Neuronal stem cell (in vitro differentiated cells): Measurements from ENCODE around the gene TMEM185A.

Source experiments
- DNase-seq: peaks from one replicate; pipeline ENCODE4 v3.0.0-alpha.2; 2013; ENCODE audit warnings: low spot score
- H2AFZ ChIP-seq: one replicate; pipeline ENCODE4 v1.6.1; 2013; ENCODE audit warnings: mild to moderate bottlenecking, low read length, inconsistent platforms
- H2AK5ac ChIP-seq: 2 replicates; pipeline ENCODE4 v1.6.1; 2013; ENCODE audit warnings: low read depth, mild to moderate bottlenecking, inconsistent platforms, low read length, moderate library complexity, mixed read lengths
- H2BK120ac ChIP-seq: 2 replicates; pipeline ENCODE4 v1.6.1; 2013; ENCODE audit warnings: low read depth, mild to moderate bottlenecking, inconsistent platforms, low read length, moderate library complexity, mixed read lengths
- H2BK12ac ChIP-seq: one replicate; pipeline ENCODE4 v1.6.1; 2013; ENCODE audit warnings: low read length, inconsistent platforms
- H2BK15ac ChIP-seq: 2 replicates; pipeline ENCODE4 v1.6.1; 2013; ENCODE audit warnings: mild to moderate bottlenecking, low read length, inconsistent platforms, mixed read lengths
- H2BK5ac ChIP-seq: one replicate; pipeline ENCODE4 v1.6.1; 2013; ENCODE audit warnings: inconsistent platforms, mild to moderate bottlenecking, low read length, moderate library complexity
- H3K14ac ChIP-seq: one replicate; pipeline ENCODE4 v1.6.1; 2013; ENCODE audit warnings: low read length, inconsistent platforms
- H3K18ac ChIP-seq: 2 replicates; pipeline ENCODE4 v1.6.1; 2013; ENCODE audit warnings: low read length, inconsistent platforms
- H3K23ac ChIP-seq: 2 replicates; pipeline ENCODE4 v1.6.1; 2013; ENCODE audit warnings: low read depth, mild to moderate bottlenecking, mixed read lengths, low read length, inconsistent platforms; ENCODE audit not compliant: poor library complexity
- H3K27ac ChIP-seq: replicated peaks from 3 replicates; pipeline ENCODE4 v1.5.1; 2013; ENCODE audit warnings: low read length, inconsistent platforms
- H3K27me3 ChIP-seq, 3 experiments: 2 replicates each; pipeline ENCODE4 v1.6.1; 2013; ENCODE audit warnings: low read length in 3 of 3, mild to moderate bottlenecking in 2 of 3, inconsistent platforms in 1 of 3, low read depth in 1 of 3, mixed read lengths in 1 of 3, moderate library complexity in 1 of 3; ENCODE audit not compliant: control insufficient read depth in 3 of 3, insufficient read depth in 3 of 3
- H3K36me3 ChIP-seq, 2 donors: replicated peaks in 1 of 2; 2 replicates each; pipeline ENCODE4 v1.6.1; 2013; ENCODE audit warnings: low read length in 2 of 2; ENCODE audit not compliant: control insufficient read depth in 2 of 2, insufficient read depth in 2 of 2
- H3K4ac ChIP-seq: 2 replicates; pipeline ENCODE4 v1.6.1; 2013; ENCODE audit warnings: inconsistent platforms, mild to moderate bottlenecking, low read length, moderate library complexity
- H3K4me1 ChIP-seq, 2 donors: 1 replicate in 1 of 2; 2 replicates in 1 of 2; pipeline ENCODE4 v1.6.1; 2013; ENCODE audit warnings: low read length in 2 of 2, low read depth in 1 of 2; ENCODE audit not compliant: control insufficient read depth in 2 of 2, insufficient read depth in 1 of 2
- H3K4me2 ChIP-seq: one replicate; pipeline ENCODE4 v1.6.1; 2013; ENCODE audit warnings: mild to moderate bottlenecking, low read length, inconsistent platforms; ENCODE audit not compliant: insufficient read depth, poor library complexity, severe bottlenecking
- H3K4me3 ChIP-seq, 2 donors: 2 replicates each; pipeline ENCODE4 v1.5.1; 2013; ENCODE audit warnings: low read length in 2 of 2, mild to moderate bottlenecking in 2 of 2, inconsistent platforms in 1 of 2, moderate library complexity in 1 of 2
- H3K79me1 ChIP-seq: one replicate; pipeline ENCODE4 v1.6.1; 2013; ENCODE audit warnings: low read depth, mild to moderate bottlenecking, inconsistent platforms, low read length, moderate library complexity
- H3K9ac ChIP-seq: one replicate; pipeline ENCODE4 v1.6.1; 2013; ENCODE audit warnings: mild to moderate bottlenecking, low read depth, low read length, inconsistent platforms; ENCODE audit not compliant: poor library complexity
- H3K9me3 ChIP-seq, 2 donors: replicated peaks in 1 of 2; 2 replicates each; pipeline versions ENCODE3 to v1.6.1; 2013; ENCODE audit warnings: low read length in 2 of 2, mild to moderate bottlenecking in 2 of 2, inconsistent platforms in 1 of 2, low read depth in 1 of 2, mixed read lengths in 1 of 2, moderate library complexity in 1 of 2; ENCODE audit not compliant: control insufficient read depth in 2 of 2, insufficient read depth in 1 of 2
- H4K8ac ChIP-seq: one replicate; pipeline ENCODE4 v1.6.1; 2013; ENCODE audit warnings: low read depth, mild to moderate bottlenecking, inconsistent platforms, low read length, moderate library complexity
- H4K91ac ChIP-seq: one replicate; pipeline ENCODE4 v1.6.1; 2013; ENCODE audit warnings: low read length, low read depth, mild to moderate bottlenecking, inconsistent platforms; ENCODE audit not compliant: poor library complexity
- WGBS, 2 donors: extraction: QIAGEN DNeasy Blood & Tissue Kit; methylation state at CpG; one replicate each; pipeline ENCODE4 v1.1.7; 2013; ENCODE audit warnings: missing lambda C conversion rate in 2 of 2, mixed read lengths in 1 of 2; ENCODE audit not compliant: insufficient read length in 2 of 2, insufficient replicate concordance in 1 of 2; ENCODE audit errors: extremely low coverage in 2 of 2; 5-methylcytosine and 5-hydroxymethylcytosine counted together

The TMEM185A gene

DNA sequence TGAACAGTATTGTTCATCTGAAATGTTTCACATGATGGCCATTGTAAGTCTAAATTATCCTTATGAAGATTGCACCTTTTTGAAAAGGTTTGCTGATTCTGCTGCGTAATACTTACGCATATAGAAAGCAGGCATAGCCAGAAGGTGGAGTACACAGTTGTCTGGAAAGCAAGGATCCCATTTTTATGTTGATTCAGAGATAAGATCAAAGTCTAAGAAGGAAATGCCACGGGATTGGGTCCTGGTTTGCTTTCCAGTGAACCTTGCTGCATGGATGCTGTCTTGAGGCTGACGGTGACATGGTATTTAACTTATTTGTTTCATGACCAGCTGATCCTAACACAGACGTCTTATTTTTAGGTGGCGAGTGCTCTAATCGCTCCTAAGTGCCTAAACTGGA is 59.8 kb downstream of the TMEM185A start:
- Histone ChIP-seq H3K27ac (no peak overlapping the region), H4K8ac (no peak overlapping the region), H3K4me3 (no peak overlapping the region), H4K91ac (no peak overlapping the region), H3K4ac (no peak overlapping the region), H2BK15ac (no peak overlapping the region), H3K4me1 (peaks cover 0 to 4% of the 10 kb centered on the region in 2 donors), H2BK12ac (no peak overlapping the region), H3K18ac (no peak overlapping the region), H3K14ac (no peak overlapping the region), H3K36me3 (no peaks in the 10 kb centered on the region), H3K79me1 (no peaks in the 10 kb centered on the region), H3K27me3 (no peaks in the 10 kb centered on the region), H3K9me3 (no peaks in the 10 kb centered on the region), H2BK120ac (no peak overlapping the region), H3K4me2 (no peak overlapping the region), H2AK5ac (no peak overlapping the region), H3K23ac (no peak overlapping the region), H2AFZ (peak overlapping the region; percentile 23), H2BK5ac (no peak overlapping the region), H3K9ac (no peak overlapping the region)
- no peak for DNase-seq
- no CpG with 5 or more reads among the region's 7 CpGs for WGBS, 2 donors

DNA sequence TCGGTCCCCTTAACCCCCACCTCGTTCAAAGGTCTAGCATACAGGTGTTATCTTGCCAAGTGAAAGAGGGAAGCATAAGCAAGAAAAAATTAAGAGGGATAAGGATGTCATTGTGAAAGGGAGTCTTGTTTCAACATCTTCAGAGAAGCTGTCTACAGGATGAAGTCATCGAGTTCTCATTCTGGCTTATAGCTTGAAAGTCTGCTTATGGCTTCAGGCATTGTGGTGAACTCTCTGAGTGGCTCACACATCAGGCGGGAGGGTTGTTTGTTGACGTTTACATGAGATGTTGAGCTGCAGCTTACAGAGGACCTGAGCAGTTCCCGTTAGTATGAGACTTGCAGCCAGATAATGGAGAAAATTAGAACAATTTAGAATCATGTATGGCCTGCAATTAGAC is 60.9 kb downstream of the TMEM185A start:
- DNase-seq: no peak
- Histone ChIP-seq H3K23ac (no peak overlapping the region), H3K4me3 (no peak overlapping the region), H2AFZ (no peak overlapping the region), H3K36me3 (no peaks in the 10 kb centered on the region), H3K4ac (no peak overlapping the region), H2BK5ac (no peak overlapping the region), H2BK120ac (no peak overlapping the region), H3K4me1 (peaks cover 0 to 4% of the 10 kb centered on the region in 2 donors), H3K79me1 (no peaks in the 10 kb centered on the region), H3K9me3 (no peaks in the 10 kb centered on the region), H3K9ac (no peak overlapping the region), H4K8ac (no peak overlapping the region), H3K18ac (no peak overlapping the region), H3K14ac (no peak overlapping the region), H2BK15ac (no peak overlapping the region), H4K91ac (no peak overlapping the region), H3K4me2 (no peak overlapping the region), H2AK5ac (no peak overlapping the region), H3K27ac (no peak overlapping the region), H2BK12ac (no peak overlapping the region), H3K27me3 (no peaks in the 10 kb centered on the region)
- WGBS, 2 donors: no CpG with 5 or more reads among the region's 6 CpGs

DNA sequence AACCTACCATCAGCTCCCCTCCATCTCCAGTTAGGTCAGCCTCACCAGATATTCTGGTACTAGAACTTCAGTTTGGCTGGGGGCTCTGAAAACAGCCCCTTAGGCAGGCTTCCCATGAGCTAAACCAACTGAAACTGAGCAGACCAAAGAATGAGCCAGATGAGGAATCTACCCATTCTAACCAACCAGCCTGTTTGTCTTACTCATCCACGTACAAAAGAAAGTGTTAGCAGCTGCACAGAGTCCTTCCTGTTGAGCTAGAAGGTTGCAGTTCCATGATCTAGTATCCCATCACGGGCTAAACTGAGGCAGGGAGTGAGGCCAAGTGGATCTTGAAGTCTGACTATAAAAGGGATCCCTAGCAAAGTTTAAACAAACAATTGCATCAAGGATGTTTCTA is 61.8 kb downstream of the TMEM185A start:
- no CpG with 5 or more reads among the region's 2 CpGs for WGBS, 2 donors
- Histone ChIP-seq H3K9ac (no peak overlapping the region), H3K4me2 (no peak overlapping the region), H3K36me3 (no peaks in the 10 kb centered on the region), H2BK120ac (no peak overlapping the region), H2BK15ac (no peak overlapping the region), H4K91ac (no peak overlapping the region), H3K4me3 (no peak overlapping the region), H3K9me3 (no peaks in the 10 kb centered on the region), H3K18ac (no peak overlapping the region), H3K27ac (no peak overlapping the region), H2AK5ac (no peak overlapping the region), H2BK12ac (no peak overlapping the region), H3K27me3 (no peaks in the 10 kb centered on the region), H2AFZ (no peak overlapping the region), H2BK5ac (no peak overlapping the region), H3K14ac (no peak overlapping the region), H3K79me1 (no peaks in the 10 kb centered on the region), H3K23ac (no peak overlapping the region), H3K4me1 (peaks cover 0 to 4% of the 10 kb centered on the region in 2 donors), H4K8ac (no peak overlapping the region), H3K4ac (no peak overlapping the region)
- no peak for DNase-seq

DNA sequence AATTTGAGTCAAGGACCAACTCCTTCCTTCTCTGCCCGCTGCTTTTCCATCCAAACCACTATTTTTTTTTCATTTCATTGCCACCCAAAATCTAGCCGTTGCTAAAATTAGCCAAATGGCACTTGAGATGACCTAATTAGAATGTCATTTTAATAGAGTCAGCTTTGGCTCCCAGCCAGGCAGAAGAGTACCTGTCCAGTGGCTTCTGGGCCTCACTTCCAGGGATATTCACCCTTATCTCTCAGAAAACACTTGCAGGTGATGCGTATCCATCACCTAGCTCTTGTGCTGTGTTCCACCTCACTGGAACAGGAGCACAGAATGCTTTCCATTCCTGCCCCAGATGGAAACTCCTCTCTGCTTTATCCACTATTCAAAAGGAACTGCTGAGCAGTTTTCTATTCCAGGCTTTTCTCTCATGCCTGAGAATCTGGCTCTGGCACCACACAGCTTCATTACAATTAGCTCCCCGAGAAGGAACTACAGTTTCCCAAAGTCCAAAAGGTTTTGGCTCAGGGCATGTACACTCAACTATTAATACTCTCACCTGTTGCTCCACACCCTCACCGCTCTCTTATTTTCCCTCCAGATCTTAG is 62.8 kb downstream of the TMEM185A start:
- H3K79me1 ChIP-seq: no peaks in the 10 kb centered on the region
- no peak overlapping the region for H3K27ac ChIP-seq
- no peak overlapping the region for H2BK5ac ChIP-seq
- no peak overlapping the region for H3K14ac ChIP-seq
- no peaks in the 10 kb centered on the region for H3K36me3 ChIP-seq
- H2BK12ac ChIP-seq: no peak overlapping the region
- H4K91ac ChIP-seq: no peak overlapping the region
- no peak overlapping the region for H3K9ac ChIP-seq
- H4K8ac ChIP-seq: no peak overlapping the region
- no peak overlapping the region for H3K18ac ChIP-seq
- H3K9me3 ChIP-seq: no peaks in the 10 kb centered on the region
- no peak overlapping the region for H3K4me2 ChIP-seq
- no peak overlapping the region for H3K4me3 ChIP-seq
- no peak overlapping the region for H3K23ac ChIP-seq
- peaks cover 0 to 4% of the 10 kb centered on the region in 2 donors for H3K4me1 ChIP-seq
- no CpG with 5 or more reads among the region's 5 CpGs for WGBS, 2 donors
- no peak overlapping the region for H3K4ac ChIP-seq
- H2AFZ ChIP-seq: no peak overlapping the region
- no peak overlapping the region for H2BK120ac ChIP-seq
- H2AK5ac ChIP-seq: no peak overlapping the region
- H2BK15ac ChIP-seq: no peak overlapping the region
- no peaks in the 10 kb centered on the region for H3K27me3 ChIP-seq
- DNase-seq: no peak
